Osteocyte (in vitro differentiated cells): Measurements from ENCODE around the gene EFR3B. TPM values are rescaled to one million over a fixed set of nuclear protein-coding genes. Genes with fewer than 3 reads are reported as not detected.

ENCODE experiments used
- DNase-seq: peaks from one replicate; pipeline ENCODE4 v3.0.0; 2021; ENCODE audit warnings: mixed read lengths; ENCODE audit not compliant: unreplicated experiment; ENCODE audit errors: extremely low spot score
- H3K27ac Mint-ChIP-seq: one replicate; pipeline ENCODE4 v1.8.0; 2021; ENCODE audit warnings: mild to moderate bottlenecking, mixed read lengths; ENCODE audit not compliant: unreplicated experiment
- H3K27me3 Mint-ChIP-seq: one replicate; pipeline ENCODE4 v1.8.0; 2021; ENCODE audit warnings: mixed read lengths; ENCODE audit not compliant: unreplicated experiment
- H3K36me3 Mint-ChIP-seq: one replicate; pipeline ENCODE4 v1.8.0; 2021; ENCODE audit warnings: mixed read lengths; ENCODE audit not compliant: unreplicated experiment
- H3K4me1 Mint-ChIP-seq: one replicate; pipeline ENCODE4 v1.8.0; 2021; ENCODE audit warnings: mixed read lengths; ENCODE audit not compliant: unreplicated experiment
- H3K4me3 Mint-ChIP-seq: one replicate; pipeline ENCODE4 v1.8.0; 2021; ENCODE audit warnings: mild to moderate bottlenecking, moderate library complexity, mixed read lengths; ENCODE audit not compliant: unreplicated experiment
- H3K9me3 Mint-ChIP-seq: one replicate; pipeline ENCODE4 v1.8.0; 2021; ENCODE audit warnings: mixed read lengths; ENCODE audit not compliant: unreplicated experiment
- total RNA-seq: library from RNA; stranded (reverse); gene quantifications from 2 replicates; pipeline ENCODE4 v1.2.1, GENCODE V29; 2021
- TF ChIP-seq, protein P1 (sequence below): fragments of 200-600 bp; sonication (generic); IDR thresholded peaks from 2 replicates; pipeline ENCODE4 v1.5.0; 2021; ENCODE audit warnings: antibody characterized with exemption, mild to moderate bottlenecking, moderate library complexity

EFR3B gene
- total RNA-seq, 1 donor from 2014 or later = 1.3 TPM

DNA sequence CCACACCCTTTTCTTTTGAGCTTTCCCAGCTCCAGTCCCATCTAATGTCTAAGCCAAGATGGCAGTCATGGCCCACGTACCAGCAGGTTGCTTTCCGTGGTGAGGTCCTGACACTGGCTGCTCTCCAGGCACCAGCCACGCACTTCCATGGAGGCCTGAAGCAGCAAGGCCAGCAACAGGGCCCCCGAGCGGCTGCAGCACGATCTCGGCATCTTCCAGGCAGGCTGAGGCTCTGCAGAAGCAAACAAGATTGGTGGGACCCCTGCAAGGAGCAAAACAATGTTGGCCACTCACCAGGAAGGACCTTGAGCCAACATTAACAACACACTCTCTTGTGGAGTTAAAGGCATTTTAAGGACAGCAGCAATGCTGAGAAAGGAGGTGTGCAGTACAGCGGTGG, 122.7 kb downstream of the EFR3B start:
- no peak overlapping the region for H3K27ac Mint-ChIP-seq
- no peak overlapping the region for H3K4me3 Mint-ChIP-seq
- peaks cover 3% of the 10 kb centered on the region for H3K4me1 Mint-ChIP-seq
- TF ChIP-seq, protein P1, sequence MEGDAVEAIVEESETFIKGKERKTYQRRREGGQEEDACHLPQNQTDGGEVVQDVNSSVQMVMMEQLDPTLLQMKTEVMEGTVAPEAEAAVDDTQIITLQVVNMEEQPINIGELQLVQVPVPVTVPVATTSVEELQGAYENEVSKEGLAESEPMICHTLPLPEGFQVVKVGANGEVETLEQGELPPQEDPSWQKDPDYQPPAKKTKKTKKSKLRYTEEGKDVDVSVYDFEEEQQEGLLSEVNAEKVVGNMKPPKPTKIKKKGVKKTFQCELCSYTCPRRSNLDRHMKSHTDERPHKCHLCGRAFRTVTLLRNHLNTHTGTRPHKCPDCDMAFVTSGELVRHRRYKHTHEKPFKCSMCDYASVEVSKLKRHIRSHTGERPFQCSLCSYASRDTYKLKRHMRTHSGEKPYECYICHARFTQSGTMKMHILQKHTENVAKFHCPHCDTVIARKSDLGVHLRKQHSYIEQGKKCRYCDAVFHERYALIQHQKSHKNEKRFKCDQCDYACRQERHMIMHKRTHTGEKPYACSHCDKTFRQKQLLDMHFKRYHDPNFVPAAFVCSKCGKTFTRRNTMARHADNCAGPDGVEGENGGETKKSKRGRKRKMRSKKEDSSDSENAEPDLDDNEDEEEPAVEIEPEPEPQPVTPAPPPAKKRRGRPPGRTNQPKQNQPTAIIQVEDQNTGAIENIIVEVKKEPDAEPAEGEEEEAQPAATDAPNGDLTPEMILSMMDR = no peak
- H3K9me3 Mint-ChIP-seq = no peaks in the 10 kb centered on the region
- peaks cover 49% of the 10 kb centered on the region for H3K27me3 Mint-ChIP-seq
- no peaks in the 10 kb centered on the region for H3K36me3 Mint-ChIP-seq
- no peak for DNase-seq

DNA sequence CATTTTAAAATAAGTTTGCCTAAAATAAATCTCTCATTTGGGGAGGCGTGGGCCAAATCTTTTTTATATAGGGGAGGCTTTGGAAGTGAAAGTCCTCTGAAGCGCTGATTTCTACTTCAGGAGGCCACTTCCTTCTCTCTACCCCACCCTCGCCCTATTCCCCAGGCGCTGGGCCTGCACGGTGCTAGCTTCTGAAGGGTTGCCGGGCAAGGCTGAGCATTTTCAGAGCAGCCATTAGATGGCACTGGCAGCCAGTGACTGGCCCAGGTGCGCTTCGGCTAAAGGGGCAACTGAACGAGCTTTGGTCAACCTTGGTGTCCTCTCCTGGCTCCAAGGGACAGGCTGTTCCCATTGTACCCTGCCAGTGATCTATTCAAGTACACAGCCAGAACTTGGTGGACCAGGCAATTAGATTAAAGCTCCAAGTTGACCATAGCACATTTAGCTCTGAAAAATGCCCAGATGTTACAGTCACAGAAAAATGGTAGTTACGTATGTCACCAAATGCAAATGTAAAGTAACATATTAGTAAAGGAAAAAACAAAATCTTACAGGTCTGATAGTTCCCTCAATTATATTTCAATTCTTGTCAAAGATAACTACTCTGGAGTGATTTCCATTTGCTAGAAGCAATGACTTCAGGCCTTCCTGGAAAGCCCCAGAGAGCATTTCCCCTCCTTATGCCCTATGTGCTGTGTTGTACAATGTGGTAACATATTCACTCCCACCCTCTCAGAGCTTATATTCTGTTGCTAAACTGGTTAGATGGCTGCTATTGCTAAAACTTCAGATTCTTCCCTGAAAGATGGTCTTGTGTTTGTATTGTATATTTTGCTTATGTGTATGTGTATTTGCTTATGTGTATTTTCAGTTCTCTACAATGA, 124.4 kb downstream of the EFR3B start:
- Mint-ChIP-seq H3K27ac (no peak overlapping the region), H3K9me3 (peaks cover under 1% of the 10 kb centered on the region), H3K4me3 (no peak overlapping the region), H3K4me1 (peaks cover 2% of the 10 kb centered on the region), H3K27me3 (peaks cover 66% of the 10 kb centered on the region), H3K36me3 (no peaks in the 10 kb centered on the region)
- DNase-seq = no peak
- TF ChIP-seq, protein P1 = peak; percentile 37

DNA sequence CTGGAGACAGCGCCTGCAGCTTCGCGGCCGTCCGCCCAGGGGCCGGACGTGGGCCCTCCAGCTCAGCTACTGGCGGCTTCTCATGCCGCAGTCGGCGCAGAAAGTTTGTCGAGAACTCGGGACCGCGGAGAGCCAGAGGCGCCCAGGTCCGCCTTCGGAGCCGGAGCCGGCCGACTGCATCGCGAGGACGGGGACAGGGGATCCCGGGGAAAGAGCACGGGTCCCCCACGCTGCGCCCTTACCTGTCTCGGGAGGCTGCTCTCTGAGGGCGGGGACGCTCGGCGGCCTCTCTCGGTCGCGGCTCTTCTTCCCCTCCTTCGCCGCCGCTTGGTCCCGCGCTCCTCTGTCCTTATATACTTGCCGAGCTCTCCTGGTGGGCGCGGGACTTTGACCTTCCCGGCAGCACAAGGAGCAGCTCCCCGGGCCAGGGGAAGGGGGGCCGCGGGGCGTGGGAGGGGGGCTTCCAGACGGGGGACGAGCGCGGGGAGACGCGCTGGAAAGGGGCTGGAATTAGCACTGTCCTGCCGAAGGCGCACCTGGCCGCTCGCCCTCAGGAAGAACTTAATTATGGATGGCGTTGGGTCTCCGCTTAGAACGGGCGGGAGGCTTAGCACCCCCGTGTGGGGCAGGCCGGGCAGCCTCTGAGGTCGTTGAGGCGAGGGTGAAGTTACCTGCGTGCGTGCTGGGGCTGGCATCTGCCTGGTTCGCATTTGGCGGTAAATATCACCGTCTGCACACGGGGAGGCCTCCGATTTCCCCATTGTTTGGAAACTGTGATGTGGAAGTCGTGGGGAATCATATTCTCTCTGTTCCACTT, 126.6 kb downstream of the EFR3B start, which contains the start of gene POMC:
POMC (minus strand) TSS at position 325 of the 817 bp plus-strand sequence. CDS start 3,808 bp downstream, outside the sequence.
- peaks cover 4% of the 10 kb centered on the region for H3K9me3 Mint-ChIP-seq
- DNase-seq = no peak
- TF ChIP-seq, protein P1 = no peak
- peaks cover 76% of the 10 kb centered on the region for H3K27me3 Mint-ChIP-seq
- H3K4me3 Mint-ChIP-seq = peak within 1 kb of the TSS; percentile 60
- H3K4me1 Mint-ChIP-seq = peaks cover 2% of the 10 kb centered on the region
- no peaks in the 10 kb centered on the region for H3K36me3 Mint-ChIP-seq
- H3K27ac Mint-ChIP-seq = no peak within 1 kb of the TSS

DNA sequence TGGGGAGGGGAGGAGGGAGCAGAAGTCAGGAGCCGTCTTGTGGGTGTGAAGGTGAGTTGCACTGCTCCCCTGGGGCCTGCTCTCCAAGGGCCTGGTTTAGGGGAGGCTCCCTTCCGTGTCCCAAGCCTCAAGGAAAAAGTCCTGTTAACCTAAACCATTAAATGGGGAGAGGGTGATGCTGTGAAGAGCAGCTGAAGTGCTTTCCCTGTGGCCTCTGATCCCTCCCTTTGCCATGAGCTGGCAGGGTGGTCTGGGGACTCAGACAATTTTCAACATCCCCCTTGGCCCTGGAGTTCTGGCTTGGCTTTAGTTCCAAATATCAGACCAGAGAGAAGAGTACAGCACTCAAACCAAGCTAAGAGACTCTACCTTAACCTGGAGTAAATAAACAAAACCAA, 127.2 kb downstream of the EFR3B start:
- Mint-ChIP-seq H3K27me3 (peaks cover 79% of the 10 kb centered on the region), H3K4me1 (peaks cover 2% of the 10 kb centered on the region), H3K36me3 (no peaks in the 10 kb centered on the region), H3K9me3 (peaks cover 4% of the 10 kb centered on the region), H3K4me3 (peak overlapping the region; percentile 60), H3K27ac (no peak overlapping the region)
- DNase-seq = no peak
- TF ChIP-seq, protein P1 = no peak

DNA sequence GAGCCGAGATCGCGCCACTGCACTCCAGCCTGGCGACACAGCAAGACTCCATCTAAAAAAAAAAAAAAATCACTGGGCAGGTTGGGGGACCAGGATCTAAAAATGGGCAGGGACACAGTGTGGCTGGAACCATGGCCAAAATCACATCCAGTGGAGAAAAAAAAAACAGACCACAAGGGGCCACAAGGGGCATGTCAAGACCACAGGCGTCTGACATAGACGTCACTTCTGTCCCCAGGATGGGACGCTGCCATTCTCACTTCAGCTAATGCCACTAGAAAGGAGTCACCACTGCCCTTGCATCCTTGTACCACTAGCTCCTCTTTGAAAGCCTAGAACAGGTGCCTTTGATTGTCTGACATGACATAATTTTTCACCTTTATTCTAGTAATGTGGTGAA, 129.0 kb downstream of the EFR3B start:
- Mint-ChIP-seq H3K27me3 (peaks cover 74% of the 10 kb centered on the region), H3K4me3 (no peak overlapping the region), H3K9me3 (peaks cover 4% of the 10 kb centered on the region), H3K4me1 (peaks cover 2% of the 10 kb centered on the region), H3K27ac (no peak overlapping the region), H3K36me3 (no peaks in the 10 kb centered on the region)
- no peak for DNase-seq
- TF ChIP-seq, protein P1 = no peak
